Thyroid gland (tissue), 4 donors: ENCODE measurements around the gene ACVR1. TPM values are rescaled to one million over a fixed set of nuclear protein-coding genes. Genes with fewer than 3 reads are reported as not detected.
A peak's percentile ranks its signal among the peaks of the same experiment; 100 is the strongest.

Experiments used
- DNase-seq, 2 donors: peaks; one replicate each; pipeline ENCODE4 v3.0.0-alpha.2; 2019
- H3K27ac ChIP-seq, 3 donors: fragments of 200-600 bp; sonication (generic); 1 replicate in 2 of 3; 2 replicates in 1 of 3; pipeline ENCODE4 v1.5.1; 2016 to 2019; ENCODE audit warnings: mild to moderate bottlenecking in 1 of 3, moderate library complexity in 1 of 3
- H3K27me3 ChIP-seq: fragments of 200-600 bp; sonication (generic); one replicate; pipeline ENCODE4 v1.5.1; 2019
- H3K36me3 ChIP-seq, 2 donors: fragments of 200-600 bp; sonication (generic); one replicate each; pipeline ENCODE4 v1.5.1; 2016 to 2019
- H3K4me1 ChIP-seq, 2 donors: fragments of 200-600 bp; sonication (generic); one replicate each; pipeline ENCODE4 v1.5.1; 2017 to 2019
- H3K4me3 ChIP-seq, 3 donors: fragments of 200-600 bp; sonication (generic); replicated peaks in 1 of 3; 1 replicate in 2 of 3; 2 replicates in 1 of 3; pipeline ENCODE4 v1.5.1; 2016; ENCODE audit warnings: mild to moderate bottlenecking in 1 of 3
- H3K9me3 ChIP-seq: fragments of 200-600 bp; sonication (generic); one replicate; pipeline ENCODE4 v1.5.1; 2017
- CTCF ChIP-seq, 6 experiments: fragments of 200-600 bp in 3 of 6; fragments of 450-650 bp in 3 of 6; sonication (generic) in 3 of 6; IDR thresholded peaks; one replicate each; pipeline ENCODE4 v1.5.1; 2016 to 2019; ENCODE audit warnings: antibody characterized with exemption in 6 of 6, mild to moderate bottlenecking in 2 of 6, inconsistent platforms in 1 of 6, moderate library complexity in 1 of 6
- POLR2A ChIP-seq, 2 donors: fragments of 450-650 bp; IDR thresholded peaks; one replicate each; pipeline ENCODE4 v1.6.1; 2017; ENCODE audit warnings: antibody characterized with exemption in 2 of 2, mild to moderate bottlenecking in 2 of 2, moderate library complexity in 1 of 2
- WGBS, 2 donors: methylation state at CpG; one replicate each; pipeline ENCODE4 v1.1.5; 2017; 5-methylcytosine and 5-hydroxymethylcytosine counted together
- intact Hi-C: fragments of 100-400 bp; cut with DNase I; formaldehyde crosslinking; loops from one replicate; pipeline ENCODE4 v1.15.1; 2023
- total RNA-seq, 4 donors: library from RNA; depleted of rRNA; stranded (reverse); fragments of >200 nt; gene quantifications; one replicate each; pipeline ENCODE4 v1.2.3, GENCODE V29; 2016

The ACVR1 gene
- total RNA-seq, 4 donors from 2014 or later: 42.7 to 55.8 (median 46.3) TPM

- intact Hi-C loops: no loop called here
- 95% methylated on average over 5 of the region's 5 CpGs for WGBS, 2 donors
- H3K27ac ChIP-seq: peak overlapping the region; percentile 79 to 88 (median 79)
Measured at GRCh38 chr2:157788201-157788600, 87.9 kb downstream of the ACVR1 start.

GRCh38 chr2:157787364-157787938, 88.7 kb downstream of the ACVR1 start:
- Histone ChIP-seq H3K4me1 (peaks cover 72 to 83% of the 10 kb centered on the region in 2 donors), H3K9me3 (no peaks in the 10 kb centered on the region), H3K27ac (peak overlapping the region; percentile 16 to 79 (median 79)), H3K27me3 (no peaks in the 10 kb centered on the region), H3K4me3 (no peak overlapping the region), H3K36me3 (no peaks in the 10 kb centered on the region)
- intact Hi-C loops: no loop called here
- TF ChIP-seq POLR2A (IDR thresholded peaks at IDR 0.05) (no peak), CTCF (IDR thresholded peaks at IDR 0.05) (no peak)
- WGBS, 2 donors: 69 to 70% methylated on average over 7 of the region's 7 CpGs
- DNase-seq: no peak

More at GRCh38 chr2:157788201-157788600, 87.9 kb downstream of the ACVR1 start:
- H3K4me1 ChIP-seq: peaks cover 70 to 76% of the 10 kb centered on the region in 2 donors
- no peak for DNase-seq
- no peak overlapping the region for H3K4me3 ChIP-seq
- TF ChIP-seq CTCF (IDR thresholded peaks at IDR 0.05): no peak
- no peak for TF ChIP-seq POLR2A (IDR thresholded peaks at IDR 0.05)
- H3K9me3 ChIP-seq: no peaks in the 10 kb centered on the region
- H3K36me3 ChIP-seq: no peaks in the 10 kb centered on the region
- H3K27me3 ChIP-seq: no peaks in the 10 kb centered on the region

DNA sequence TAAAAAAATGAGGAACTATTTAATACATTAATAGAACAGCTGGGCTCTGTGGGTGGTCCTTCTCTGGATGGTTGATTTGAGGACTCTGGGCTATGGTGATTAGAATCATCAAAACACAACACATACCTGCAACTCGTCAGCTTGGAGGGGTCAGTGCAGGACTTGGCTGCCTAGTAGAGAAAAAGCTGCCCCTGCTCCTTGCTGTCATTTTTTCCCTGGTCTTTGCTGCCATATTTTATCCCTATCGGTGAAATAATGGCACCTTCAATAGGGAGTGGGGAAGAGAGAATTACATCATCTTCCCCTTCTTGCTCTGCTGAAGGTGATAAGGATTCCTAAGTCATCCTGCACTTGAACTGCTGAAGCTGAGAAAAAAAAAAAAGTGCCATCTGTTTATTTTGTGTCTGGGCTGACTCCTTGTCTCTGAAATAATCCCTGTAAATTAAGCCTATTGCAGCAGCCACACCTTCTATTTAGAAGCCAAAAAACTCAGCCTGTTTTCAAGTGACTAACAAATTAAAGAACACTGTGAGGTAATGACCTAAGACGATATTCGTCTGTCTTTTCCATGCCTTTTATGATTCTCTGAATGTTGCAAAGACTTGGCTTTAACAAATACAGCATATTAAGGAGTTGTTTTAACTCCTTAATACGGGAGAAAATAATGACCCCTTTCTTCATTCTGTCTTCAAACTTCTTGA, 89.3 kb downstream of the ACVR1 start:
- 72 to 80% methylated on average over 5 of the region's 5 CpGs for WGBS, 2 donors
- H3K27me3 ChIP-seq: no peaks in the 10 kb centered on the region
- peak overlapping the region in 2 of 3 donors; percentile 79 for H3K27ac ChIP-seq
- no peak for DNase-seq
- H3K4me3 ChIP-seq: no peak overlapping the region
- no peaks in the 10 kb centered on the region for H3K36me3 ChIP-seq
- no peak for TF ChIP-seq CTCF (IDR thresholded peaks at IDR 0.05)
- no peak for TF ChIP-seq POLR2A (IDR thresholded peaks at IDR 0.05)
- no peaks in the 10 kb centered on the region for H3K9me3 ChIP-seq
- peaks cover 78 to 88% of the 10 kb centered on the region in 2 donors for H3K4me1 ChIP-seq
- intact Hi-C loops: no loop called here

GRCh38 chr2:157785866-157786662, 90.1 kb downstream of the ACVR1 start:
- H3K27me3 ChIP-seq: no peaks in the 10 kb centered on the region
- DNase-seq: no peak
- TF ChIP-seq CTCF (IDR thresholded peaks at IDR 0.05) (no peak), POLR2A (IDR thresholded peaks at IDR 0.05) (no peak)
- no peak overlapping the region for H3K4me3 ChIP-seq
- no peaks in the 10 kb centered on the region for H3K36me3 ChIP-seq
- WGBS, 2 donors: 92 to 95% methylated on average over 6 of the region's 6 CpGs
- H3K9me3 ChIP-seq: no peaks in the 10 kb centered on the region
- H3K27ac ChIP-seq: peak overlapping the region; percentile 17 to 78 (median 27)
- intact Hi-C loops: no loop called here
- H3K4me1 ChIP-seq: peaks cover 78 to 90% of the 10 kb centered on the region in 2 donors
